ENCODE results near the gene DYRK1A. TPM values are rescaled to one million over a fixed set of nuclear protein-coding genes. Genes with fewer than 3 reads are reported as not detected.

The DYRK1A gene
- polyA plus RNA-seq, 1 donor (not counting 4 experiments of a cell fraction or from before 2014, with no cell fraction given) = 25.3 TPM

GRCh38 chr21:37575580-37575979 is 209.0 kb downstream of the DYRK1A start:
- dilution Hi-C loops (cut with MboI; ENCODE audit: extremely low pct_ligation_motif_present, low sequenced_read_pairs) = no loop called here
- H4K20me1 ChIP-seq (ENCODE audit: control insufficient read depth, extremely low read depth, insufficient read depth, low read length) = no peaks in the 10 kb centered on the region
- H3K4me1 ChIP-seq (ENCODE audit: control insufficient read depth, extremely low read depth, insufficient read depth, low read length) = no peaks in the 10 kb centered on the region
- H3K4me2 ChIP-seq (ENCODE audit: control insufficient read depth, extremely low read depth, insufficient read depth, low read depth, low read length) = no peak overlapping the region
- no peak overlapping the region for H3K27ac ChIP-seq (ENCODE audit: control insufficient read depth, insufficient read depth, low read length)
- H2AFZ ChIP-seq (ENCODE audit: control insufficient read depth, low read length) = no peak overlapping the region
- H3K4me3 ChIP-seq (ENCODE audit: control insufficient read depth in 2 of 3, extremely low read depth in 1 of 3, insufficient read depth in 2 of 3, low read depth in 1 of 3, low read length in 3 of 3) = no peak overlapping the region
- H3K79me2 ChIP-seq (ENCODE audit: control insufficient read depth, insufficient read depth, low read length) = no peaks in the 10 kb centered on the region
- no peaks in the 10 kb centered on the region for H3K9me1 ChIP-seq (ENCODE audit: control insufficient read depth, extremely low read depth, insufficient read depth, low read length)
- H3K27me3 ChIP-seq (ENCODE audit: control insufficient read depth, extremely low read depth, insufficient read depth, low read length) = no peaks in the 10 kb centered on the region
- no peak overlapping the region for H3K9ac ChIP-seq (ENCODE audit: control insufficient read depth, extremely low read depth, insufficient read depth, low read length)
- H3K9me3 ChIP-seq (ENCODE audit: control insufficient read depth, low read depth, low read length) = peaks cover 2% of the 10 kb centered on the region
- no peak for DNase-seq (ENCODE audit: low read depth, low spot score)
- no peak for TF ChIP-seq EZH2 (IDR thresholded peaks at IDR 0.05; ENCODE audit: low read length)
- no peak for TF ChIP-seq CTCF (optimal IDR thresholded peaks at IDR 0.05 in 1 of 3, IDR thresholded peaks at IDR 0.05 in 1 of 3, conservative IDR thresholded peaks at IDR 0.05 in 1 of 3; ENCODE audit: extremely low read depth in 1 of 3, insufficient read depth in 2 of 3, low read length in 3 of 3)
- no peak for FAIRE-seq
- H3K36me3 ChIP-seq (ENCODE audit: control insufficient read depth in 2 of 2, extremely low read depth in 1 of 2, insufficient read depth in 2 of 2, low read length in 2 of 2) = no peaks in the 10 kb centered on the region

Other genes starting within 250 kb of the DYRK1A start
- 38.6 to 46.1 TPM (median 41.3 TPM) in 3 replicates for gene VPS26C, start 99.4 kb upstream of the DYRK1A start, polyA plus RNA-seq